Neuronal stem cell (in vitro differentiated cells): Measurements from ENCODE around the gene C1orf50.

ENCODE experiments used
- DNase-seq: peaks from one replicate; pipeline ENCODE4 v3.0.0-alpha.2; 2013; ENCODE audit warnings: low spot score
- H2AFZ ChIP-seq: one replicate; pipeline ENCODE4 v1.6.1; 2013; ENCODE audit warnings: mild to moderate bottlenecking, low read length, inconsistent platforms
- H2AK5ac ChIP-seq: 2 replicates; pipeline ENCODE4 v1.6.1; 2013; ENCODE audit warnings: low read depth, mild to moderate bottlenecking, inconsistent platforms, low read length, moderate library complexity, mixed read lengths
- H2BK120ac ChIP-seq: 2 replicates; pipeline ENCODE4 v1.6.1; 2013; ENCODE audit warnings: low read depth, mild to moderate bottlenecking, inconsistent platforms, low read length, moderate library complexity, mixed read lengths
- H2BK12ac ChIP-seq: one replicate; pipeline ENCODE4 v1.6.1; 2013; ENCODE audit warnings: low read length, inconsistent platforms
- H2BK15ac ChIP-seq: 2 replicates; pipeline ENCODE4 v1.6.1; 2013; ENCODE audit warnings: mild to moderate bottlenecking, low read length, inconsistent platforms, mixed read lengths
- H2BK5ac ChIP-seq: one replicate; pipeline ENCODE4 v1.6.1; 2013; ENCODE audit warnings: inconsistent platforms, mild to moderate bottlenecking, low read length, moderate library complexity
- H3K14ac ChIP-seq: one replicate; pipeline ENCODE4 v1.6.1; 2013; ENCODE audit warnings: low read length, inconsistent platforms
- H3K18ac ChIP-seq: 2 replicates; pipeline ENCODE4 v1.6.1; 2013; ENCODE audit warnings: low read length, inconsistent platforms
- H3K23ac ChIP-seq: 2 replicates; pipeline ENCODE4 v1.6.1; 2013; ENCODE audit warnings: low read depth, mild to moderate bottlenecking, mixed read lengths, low read length, inconsistent platforms; ENCODE audit not compliant: poor library complexity
- H3K27ac ChIP-seq: replicated peaks from 3 replicates; pipeline ENCODE4 v1.5.1; 2013; ENCODE audit warnings: low read length, inconsistent platforms
- H3K27me3 ChIP-seq, 3 experiments: 2 replicates each; pipeline ENCODE4 v1.6.1; 2013; ENCODE audit warnings: low read length in 3 of 3, mild to moderate bottlenecking in 2 of 3, inconsistent platforms in 1 of 3, low read depth in 1 of 3, mixed read lengths in 1 of 3, moderate library complexity in 1 of 3; ENCODE audit not compliant: control insufficient read depth in 3 of 3, insufficient read depth in 3 of 3
- H3K36me3 ChIP-seq, 2 donors: replicated peaks in 1 of 2; 2 replicates each; pipeline ENCODE4 v1.6.1; 2013; ENCODE audit warnings: low read length in 2 of 2; ENCODE audit not compliant: control insufficient read depth in 2 of 2, insufficient read depth in 2 of 2
- H3K4ac ChIP-seq: 2 replicates; pipeline ENCODE4 v1.6.1; 2013; ENCODE audit warnings: inconsistent platforms, mild to moderate bottlenecking, low read length, moderate library complexity
- H3K4me1 ChIP-seq, 2 donors: 1 replicate in 1 of 2; 2 replicates in 1 of 2; pipeline ENCODE4 v1.6.1; 2013; ENCODE audit warnings: low read length in 2 of 2, low read depth in 1 of 2; ENCODE audit not compliant: control insufficient read depth in 2 of 2, insufficient read depth in 1 of 2
- H3K4me2 ChIP-seq: one replicate; pipeline ENCODE4 v1.6.1; 2013; ENCODE audit warnings: mild to moderate bottlenecking, low read length, inconsistent platforms; ENCODE audit not compliant: insufficient read depth, poor library complexity, severe bottlenecking
- H3K4me3 ChIP-seq, 2 donors: 2 replicates each; pipeline ENCODE4 v1.5.1; 2013; ENCODE audit warnings: low read length in 2 of 2, mild to moderate bottlenecking in 2 of 2, inconsistent platforms in 1 of 2, moderate library complexity in 1 of 2
- H3K79me1 ChIP-seq: one replicate; pipeline ENCODE4 v1.6.1; 2013; ENCODE audit warnings: low read depth, mild to moderate bottlenecking, inconsistent platforms, low read length, moderate library complexity
- H3K9ac ChIP-seq: one replicate; pipeline ENCODE4 v1.6.1; 2013; ENCODE audit warnings: mild to moderate bottlenecking, low read depth, low read length, inconsistent platforms; ENCODE audit not compliant: poor library complexity
- H3K9me3 ChIP-seq, 2 donors: replicated peaks in 1 of 2; 2 replicates each; pipeline versions ENCODE3 to v1.6.1; 2013; ENCODE audit warnings: low read length in 2 of 2, mild to moderate bottlenecking in 2 of 2, inconsistent platforms in 1 of 2, low read depth in 1 of 2, mixed read lengths in 1 of 2, moderate library complexity in 1 of 2; ENCODE audit not compliant: control insufficient read depth in 2 of 2, insufficient read depth in 1 of 2
- H4K8ac ChIP-seq: one replicate; pipeline ENCODE4 v1.6.1; 2013; ENCODE audit warnings: low read depth, mild to moderate bottlenecking, inconsistent platforms, low read length, moderate library complexity
- H4K91ac ChIP-seq: one replicate; pipeline ENCODE4 v1.6.1; 2013; ENCODE audit warnings: low read length, low read depth, mild to moderate bottlenecking, inconsistent platforms; ENCODE audit not compliant: poor library complexity
- WGBS, 2 donors: extraction: QIAGEN DNeasy Blood & Tissue Kit; methylation state at CpG; one replicate each; pipeline ENCODE4 v1.1.7; 2013; ENCODE audit warnings: missing lambda C conversion rate in 2 of 2, mixed read lengths in 1 of 2; ENCODE audit not compliant: insufficient read length in 2 of 2, insufficient replicate concordance in 1 of 2; ENCODE audit errors: extremely low coverage in 2 of 2; 5-methylcytosine and 5-hydroxymethylcytosine counted together

Gene C1orf50

DNA sequence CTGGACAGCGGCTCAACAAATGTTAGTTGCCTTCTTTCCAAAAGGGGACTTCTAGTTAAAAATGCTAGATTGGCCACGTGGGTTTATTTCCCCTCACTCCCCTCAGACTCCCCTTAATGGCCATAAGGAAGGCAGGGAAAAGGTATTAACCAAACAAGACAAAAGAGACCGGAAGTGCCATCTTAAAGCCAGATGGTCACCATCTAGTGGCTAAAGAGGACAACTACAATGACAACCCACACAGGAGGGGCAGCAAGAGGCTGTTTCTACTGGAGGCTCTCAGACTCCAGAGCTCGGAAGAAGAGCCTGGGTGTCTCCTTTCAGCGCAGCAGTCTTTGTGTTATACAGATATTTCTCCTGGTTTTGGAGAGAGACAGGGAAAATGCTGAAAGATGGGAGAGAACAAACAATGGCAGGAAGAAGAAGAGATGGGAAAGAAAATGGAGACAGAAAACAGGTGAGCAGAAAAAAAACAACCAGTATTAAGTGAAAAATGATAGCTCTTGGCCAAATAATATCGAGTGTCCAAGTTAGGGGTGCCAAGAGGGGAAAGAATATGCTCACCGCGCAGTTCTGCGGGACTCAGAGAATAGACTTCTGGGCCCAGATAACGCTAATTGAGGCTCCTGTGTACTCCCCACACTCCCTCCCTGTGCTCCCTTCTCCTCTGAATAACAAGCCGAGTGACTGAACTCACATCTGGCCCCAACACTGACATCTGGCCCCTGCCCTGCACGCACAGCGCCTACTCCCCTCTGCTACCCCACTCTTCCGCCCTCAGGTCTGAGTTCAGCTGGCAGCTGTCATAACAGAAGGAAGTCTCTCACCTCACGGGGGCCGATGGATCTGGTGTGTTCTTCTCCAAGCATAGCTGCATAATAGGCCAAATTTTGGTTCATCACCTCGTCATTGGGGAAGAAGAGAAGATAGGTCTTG, 9.8 kb upstream of the C1orf50 start:
- no peak overlapping the region for H3K4me3 ChIP-seq
- no CpG with 5 or more reads among the region's 17 CpGs for WGBS, 2 donors
- H3K36me3 ChIP-seq: peaks cover 49 to 92% of the 10 kb centered on the region in 2 donors

DNA sequence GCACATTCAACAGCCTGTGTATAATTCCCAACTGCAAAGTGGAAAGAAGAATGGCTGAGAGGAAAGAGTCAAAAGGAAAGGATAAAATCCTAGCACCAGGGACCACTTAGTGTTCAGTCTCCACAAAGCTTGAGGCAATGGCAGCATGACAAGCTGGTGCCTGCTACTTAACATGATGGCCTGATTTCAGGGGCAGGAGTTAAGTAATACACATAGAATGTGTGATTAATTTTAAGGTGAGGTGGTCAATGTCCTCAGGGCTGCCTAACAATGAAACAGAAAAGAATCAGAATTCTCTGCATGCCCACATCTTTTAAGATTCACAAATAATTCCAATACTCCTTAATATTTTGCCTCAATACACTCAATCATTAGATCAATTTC, 9.2 kb upstream of the C1orf50 start:
- no peak overlapping the region for H3K27ac ChIP-seq

More for the DNA sequence above, 9.8 kb upstream of the C1orf50 start:
- Histone ChIP-seq H3K4ac (no peak overlapping the region), H3K14ac (no peak overlapping the region), H3K4me1 (no peaks in the 10 kb centered on the region), H2BK120ac (no peak overlapping the region), H4K91ac (no peak overlapping the region), H2BK12ac (no peak overlapping the region), H2BK5ac (no peak overlapping the region), H3K9me3 (peaks cover 3 to 5% of the 10 kb centered on the region in 2 donors), H3K23ac (no peak overlapping the region), H3K79me1 (no peaks in the 10 kb centered on the region), H3K4me2 (no peak overlapping the region), H2BK15ac (no peak overlapping the region), H4K8ac (no peak overlapping the region), H3K27me3 (no peaks in the 10 kb centered on the region), H3K27ac (no peak overlapping the region), H2AFZ (peak overlapping the region; percentile 55), H3K9ac (no peak overlapping the region), H3K18ac (no peak overlapping the region), H2AK5ac (no peak overlapping the region)
- DNase-seq: peak; percentile 43

DNA sequence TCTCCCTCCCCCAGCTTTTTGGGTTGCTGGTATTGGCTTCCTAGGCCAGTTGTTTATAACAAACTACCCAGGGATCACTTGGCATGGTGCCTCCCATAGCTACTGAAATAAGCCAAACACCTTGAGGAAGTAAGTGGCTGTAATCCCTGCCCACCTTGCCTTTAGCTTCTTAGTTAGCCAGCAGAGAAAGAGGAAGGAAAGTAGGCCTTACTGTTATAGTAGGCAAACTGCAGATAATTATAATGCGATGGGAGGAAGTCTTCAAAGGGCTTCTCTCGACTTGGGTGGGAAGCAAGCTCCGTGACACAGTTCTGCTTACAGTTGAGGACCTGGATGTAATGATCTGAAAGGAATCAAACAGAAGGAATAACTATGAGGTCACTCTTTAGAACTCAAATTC, 8.4 kb upstream of the C1orf50 start:
- Histone ChIP-seq H2BK120ac (no peak overlapping the region), H2BK5ac (no peak overlapping the region), H3K27ac (no peak overlapping the region), H3K14ac (no peak overlapping the region), H3K36me3 (peaks cover 43 to 85% of the 10 kb centered on the region in 2 donors), H4K8ac (no peak overlapping the region), H3K4ac (no peak overlapping the region), H3K4me1 (no peaks in the 10 kb centered on the region), H2BK15ac (no peak overlapping the region), H2AFZ (no peak overlapping the region), H3K18ac (no peak overlapping the region), H2AK5ac (no peak overlapping the region), H3K23ac (no peak overlapping the region), H3K4me3 (no peak overlapping the region), H3K79me1 (no peaks in the 10 kb centered on the region), H3K9ac (no peak overlapping the region), H3K4me2 (no peak overlapping the region), H4K91ac (no peak overlapping the region), H3K9me3 (no peaks in the 10 kb centered on the region), H2BK12ac (no peak overlapping the region), H3K27me3 (no peaks in the 10 kb centered on the region)
- no peak for DNase-seq
- no CpG with 5 or more reads among the region's 3 CpGs for WGBS, 2 donors

More for the DNA sequence above, 9.2 kb upstream of the C1orf50 start:
- H3K9me3 ChIP-seq: no peaks in the 10 kb centered on the region
- no peak for DNase-seq
- H3K4me2 ChIP-seq: no peak overlapping the region
- H2BK120ac ChIP-seq: no peak overlapping the region
- H3K18ac ChIP-seq: no peak overlapping the region
- no peak overlapping the region for H3K23ac ChIP-seq
- no peaks in the 10 kb centered on the region for H3K79me1 ChIP-seq
- no peaks in the 10 kb centered on the region for H3K27me3 ChIP-seq
- no peak overlapping the region for H2BK15ac ChIP-seq
- H4K91ac ChIP-seq: no peak overlapping the region
- no peak overlapping the region for H3K9ac ChIP-seq
- no peak overlapping the region for H3K4ac ChIP-seq
- H3K36me3 ChIP-seq: peaks cover 45 to 92% of the 10 kb centered on the region in 2 donors
- no peak overlapping the region for H3K4me3 ChIP-seq
- H2AFZ ChIP-seq: no peak overlapping the region
- no peak overlapping the region for H4K8ac ChIP-seq
- no peak overlapping the region for H2BK12ac ChIP-seq
- no peak overlapping the region for H3K14ac ChIP-seq
- H2AK5ac ChIP-seq: no peak overlapping the region
- H2BK5ac ChIP-seq: no peak overlapping the region
- H3K4me1 ChIP-seq: no peaks in the 10 kb centered on the region

DNA sequence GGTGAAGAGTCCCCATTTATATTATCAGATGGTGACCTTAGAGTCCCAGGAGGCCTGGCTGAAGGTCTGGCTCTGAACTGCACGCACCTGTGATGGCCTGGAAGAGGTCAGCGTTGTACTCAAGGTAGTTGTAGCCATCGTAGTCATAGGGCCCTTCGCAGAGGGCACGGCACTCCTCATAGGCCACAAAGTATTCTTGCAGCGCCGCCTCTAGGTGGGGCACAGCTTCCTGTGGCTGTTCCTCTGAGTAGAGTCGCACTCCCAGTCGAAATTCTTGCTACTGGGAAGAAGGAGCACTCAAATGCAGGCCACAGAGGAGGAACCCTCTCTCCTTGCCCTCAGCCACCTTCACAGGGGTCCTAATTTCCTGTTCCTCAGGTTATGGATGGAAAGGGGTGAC, 7.9 kb upstream of the C1orf50 start:
- no peak overlapping the region for H3K4ac ChIP-seq
- no peak overlapping the region for H3K23ac ChIP-seq
- H2BK120ac ChIP-seq: no peak overlapping the region
- no peak overlapping the region for H3K4me3 ChIP-seq
- peaks cover 39 to 80% of the 10 kb centered on the region in 2 donors for H3K36me3 ChIP-seq
- H2BK15ac ChIP-seq: no peak overlapping the region
- H2AK5ac ChIP-seq: no peak overlapping the region
- no peaks in the 10 kb centered on the region for H3K27me3 ChIP-seq
- no peak overlapping the region for H3K4me2 ChIP-seq
- no peak overlapping the region for H4K91ac ChIP-seq
- H3K9ac ChIP-seq: no peak overlapping the region
- WGBS, 2 donors: no CpG with 5 or more reads among the region's 9 CpGs
- H3K9me3 ChIP-seq: no peaks in the 10 kb centered on the region
- peaks cover 2% of the 10 kb centered on the region for H3K79me1 ChIP-seq
- DNase-seq: no peak
- H3K18ac ChIP-seq: no peak overlapping the region
- H2AFZ ChIP-seq: no peak overlapping the region
- H3K4me1 ChIP-seq: no peaks in the 10 kb centered on the region
- H2BK12ac ChIP-seq: no peak overlapping the region
- no peak overlapping the region for H3K14ac ChIP-seq
- no peak overlapping the region for H4K8ac ChIP-seq
- H2BK5ac ChIP-seq: no peak overlapping the region
- H3K27ac ChIP-seq: no peak overlapping the region
